GM19351 (cell line): ENCODE measurements around the gene CDC42EP5.

ENCODE experiments used
- ATAC-seq: cut with Tn5 transposase; IDR thresholded peaks from one replicate; pipeline ENCODE4 v1.9.1; 2021; ENCODE audit warnings: mild to moderate bottlenecking, moderate library complexity; ENCODE audit not compliant: unreplicated experiment

Gene CDC42EP5

DNA sequence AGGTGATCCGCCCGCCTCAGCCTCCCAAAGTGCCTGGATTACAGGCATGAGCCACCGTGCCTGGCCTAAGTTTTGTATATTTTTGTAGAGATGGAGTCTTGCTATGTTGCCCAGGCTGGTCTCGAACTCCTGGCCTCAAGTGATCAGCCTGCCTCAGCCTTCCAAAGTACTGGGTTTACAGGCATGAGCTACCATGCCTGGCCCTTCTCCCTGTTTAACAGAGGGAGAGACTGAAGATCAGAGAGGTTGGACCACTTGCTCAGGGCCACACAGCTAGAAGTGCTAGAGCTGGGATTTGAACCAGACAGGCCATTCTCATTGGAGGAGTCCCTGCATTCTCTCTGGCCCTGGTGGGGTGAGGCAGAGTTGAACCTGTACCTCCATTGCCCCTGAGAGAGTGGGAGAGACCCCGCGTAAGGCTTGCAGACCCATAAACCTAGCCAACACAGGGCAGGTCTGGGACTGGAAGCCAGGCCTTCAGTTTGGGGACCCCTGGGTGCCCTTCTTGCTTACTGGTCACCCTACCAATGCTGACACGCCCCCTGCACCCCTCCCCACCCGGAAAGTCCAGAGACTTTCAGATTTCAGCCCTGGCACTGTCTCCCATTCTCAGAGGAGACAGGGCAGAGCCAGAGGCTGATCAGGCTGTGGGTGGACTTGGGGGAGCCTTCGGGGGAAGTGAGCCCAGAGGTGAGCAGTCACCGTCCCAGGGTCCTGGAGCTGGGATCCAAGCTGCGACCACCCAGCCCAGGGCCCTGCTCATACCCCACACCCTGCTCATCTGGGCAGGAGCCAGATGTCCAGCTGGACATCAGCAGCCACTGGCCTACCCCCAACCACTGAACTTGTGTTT, 44.5 kb downstream of the CDC42EP5 start:
- no peak for ATAC-seq

DNA sequence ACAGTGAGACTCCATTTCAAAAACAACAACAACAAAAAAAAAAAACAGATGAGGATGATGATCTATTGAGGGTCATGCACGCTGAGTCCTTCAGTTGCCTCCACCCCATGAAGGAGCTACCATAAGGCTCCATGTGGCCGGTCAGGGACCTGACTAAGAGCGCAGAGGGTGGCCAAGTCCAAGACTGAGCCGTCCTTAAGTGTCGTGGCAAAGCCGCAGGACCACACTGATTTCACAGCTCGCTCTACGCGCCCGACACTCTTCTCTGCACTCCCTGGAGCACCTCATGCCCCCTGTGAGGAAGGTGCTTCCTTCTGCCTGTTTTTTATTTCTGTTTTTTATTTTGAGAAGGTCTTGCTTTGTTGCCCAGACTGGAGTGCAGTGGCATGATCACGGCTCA, 45.5 kb downstream of the CDC42EP5 start:
- ATAC-seq = no peak

DNA sequence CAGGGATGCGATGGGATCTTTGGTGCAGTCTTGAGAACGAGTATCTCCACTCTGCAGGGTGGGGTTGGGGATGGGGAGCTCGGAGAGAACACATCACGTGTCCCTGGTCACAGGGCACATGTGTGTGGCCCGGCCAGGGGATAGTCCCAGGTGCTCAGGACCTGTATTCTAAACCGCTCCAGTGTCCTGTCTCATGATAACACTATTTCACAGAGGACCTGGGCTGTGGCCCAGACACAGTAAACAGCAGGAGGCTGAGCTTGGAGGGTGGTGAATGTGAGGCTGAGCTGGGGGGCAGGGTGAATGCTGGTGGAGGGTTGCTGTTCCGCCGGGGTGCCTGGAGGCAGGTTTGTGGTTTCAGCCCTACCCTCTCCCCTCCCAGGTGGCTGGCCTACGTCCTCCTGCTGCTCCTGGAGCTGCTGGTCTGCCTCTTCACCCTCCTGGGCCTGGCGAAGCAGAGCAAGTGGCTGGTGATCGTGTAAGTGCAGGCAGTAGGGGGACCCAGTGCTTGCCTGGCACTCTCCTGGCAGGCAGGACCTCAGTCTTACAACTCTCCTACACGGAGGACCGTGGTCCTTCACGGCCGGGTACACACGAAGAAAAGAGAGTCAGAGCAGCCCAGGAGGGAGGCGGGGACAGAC, 46.7 kb downstream of the CDC42EP5 start:
- ATAC-seq = no peak

DNA sequence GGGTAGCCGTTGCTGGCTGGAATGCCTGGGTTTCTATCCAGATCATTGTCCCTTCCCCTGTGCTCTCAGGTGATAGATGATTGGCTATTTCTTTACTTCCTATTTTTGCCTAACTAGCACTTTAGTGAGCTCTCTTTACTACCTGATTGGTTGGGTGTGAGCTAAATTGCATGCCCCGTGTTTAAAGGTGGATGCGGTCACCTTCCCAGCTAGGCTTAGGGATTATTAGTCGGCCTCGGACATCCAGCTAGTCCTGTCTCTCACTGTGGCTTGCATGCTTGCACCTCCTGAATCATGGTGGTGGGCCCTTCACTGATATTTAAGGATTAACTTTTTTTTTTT, 47.7 kb downstream of the CDC42EP5 start:
- ATAC-seq = no peak

DNA sequence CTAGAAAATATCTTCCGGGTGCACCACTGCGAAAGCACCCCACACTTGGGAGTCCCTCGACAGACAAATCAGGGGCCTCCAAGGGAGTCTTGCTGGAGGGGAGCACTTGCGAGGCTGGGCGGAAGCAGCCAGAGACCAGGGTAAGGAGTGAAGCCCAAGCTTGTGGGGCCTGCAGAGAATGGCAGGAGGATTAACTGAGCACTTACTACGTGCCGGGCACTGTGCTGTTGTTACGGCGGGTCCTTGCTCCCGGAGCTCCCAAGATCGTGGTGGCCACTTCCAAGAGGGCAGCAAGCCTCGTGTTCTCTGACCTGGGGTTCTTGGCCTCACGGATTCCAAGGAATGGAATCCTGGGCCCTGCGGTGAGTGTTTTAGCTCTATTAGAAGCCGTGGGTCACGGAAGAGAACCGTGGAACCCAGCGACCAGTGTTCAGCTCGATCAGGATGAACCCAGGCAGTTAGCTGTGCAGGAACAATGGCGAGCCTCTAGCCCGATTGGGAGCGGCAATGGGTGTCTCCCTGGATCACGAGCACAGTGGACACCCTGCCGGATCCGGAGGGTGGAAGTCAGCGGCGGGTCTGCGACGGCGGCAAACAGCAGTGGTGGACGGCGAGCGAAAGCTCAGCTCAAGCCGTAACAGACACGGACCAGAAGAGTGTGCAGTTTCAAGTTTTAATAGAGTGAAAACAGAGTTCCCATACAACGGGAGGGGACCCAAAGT, 48.3 kb downstream of the CDC42EP5 start:
- ATAC-seq = no peak

DNA sequence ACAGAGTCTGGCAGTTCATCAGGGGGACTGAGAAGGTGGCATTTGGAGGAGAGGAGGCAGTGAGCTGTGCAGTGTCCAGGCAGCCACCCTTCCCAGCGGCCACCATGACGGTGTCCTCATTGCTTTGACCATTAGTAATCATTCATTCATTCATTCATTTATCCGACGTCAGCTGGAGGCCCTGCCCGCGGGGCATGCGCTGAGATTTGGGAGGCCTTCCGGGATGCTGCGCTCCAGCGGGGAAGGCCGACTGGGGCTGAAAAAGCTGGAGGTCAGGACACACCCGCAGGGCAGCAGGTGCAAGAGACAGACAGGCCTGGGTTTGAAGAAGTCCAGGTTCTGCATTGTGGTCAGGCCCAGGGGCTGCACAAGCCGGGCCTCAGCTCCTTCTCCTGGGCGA, 48.9 kb downstream of the CDC42EP5 start:
- ATAC-seq = no peak

DNA sequence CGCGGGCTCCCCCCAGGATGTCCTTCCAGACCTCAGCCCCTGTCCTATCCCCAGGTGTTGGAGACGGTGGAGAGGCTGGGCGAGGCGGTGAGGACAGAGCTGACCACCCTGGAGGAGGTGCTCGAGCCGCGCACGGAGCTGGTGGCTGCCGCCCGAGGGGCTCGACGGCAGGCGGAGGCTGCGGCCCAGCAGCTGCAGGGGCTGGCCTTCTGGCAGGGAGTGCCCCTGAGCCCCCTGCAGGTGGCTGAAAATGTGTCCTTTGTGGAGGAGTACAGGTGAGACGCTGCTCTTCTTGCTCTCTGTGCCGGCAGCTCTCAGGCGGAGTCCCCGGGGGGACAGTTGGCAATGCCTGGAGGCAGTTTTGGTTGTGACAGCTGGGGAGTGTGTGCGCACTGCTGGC, 51.0 kb downstream of the CDC42EP5 start:
- ATAC-seq = no peak

DNA sequence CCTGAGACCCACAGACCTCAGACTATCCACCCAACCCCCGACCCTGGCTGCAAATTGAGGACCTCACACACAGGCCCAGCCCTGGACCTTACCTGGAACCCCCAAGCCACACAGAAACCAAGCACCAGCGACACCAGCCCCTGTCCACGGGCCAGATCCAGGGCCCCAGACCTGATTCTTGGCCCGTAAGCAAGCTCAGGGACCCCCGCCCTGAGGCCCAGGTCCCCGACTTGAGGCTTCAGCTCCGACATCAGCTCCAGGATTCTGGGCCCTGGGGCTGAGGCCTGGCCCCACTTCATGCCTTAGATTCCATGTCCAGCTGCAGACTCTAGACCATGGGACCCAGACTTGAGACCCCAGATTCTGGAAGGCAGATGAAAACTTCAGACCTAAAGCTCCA, 51.6 kb downstream of the CDC42EP5 start:
- ATAC-seq = no peak

DNA sequence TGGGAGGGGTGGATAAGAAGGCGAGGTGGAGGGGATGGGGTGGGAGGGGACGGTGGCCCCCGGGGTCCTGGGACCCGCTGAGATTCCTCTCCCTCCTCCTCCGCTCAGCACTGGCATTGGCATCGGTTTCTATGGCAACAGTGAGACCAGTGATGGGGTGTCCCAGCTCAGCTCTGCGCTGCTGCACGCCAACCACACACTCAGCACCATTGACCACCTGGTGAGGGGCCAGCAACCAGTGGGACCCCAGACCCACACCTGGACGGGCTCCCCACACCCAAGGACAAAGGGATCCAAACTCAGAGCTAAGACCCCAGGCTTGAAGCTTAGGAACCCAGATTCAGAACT, 52.0 kb downstream of the CDC42EP5 start:
- no peak for ATAC-seq

DNA sequence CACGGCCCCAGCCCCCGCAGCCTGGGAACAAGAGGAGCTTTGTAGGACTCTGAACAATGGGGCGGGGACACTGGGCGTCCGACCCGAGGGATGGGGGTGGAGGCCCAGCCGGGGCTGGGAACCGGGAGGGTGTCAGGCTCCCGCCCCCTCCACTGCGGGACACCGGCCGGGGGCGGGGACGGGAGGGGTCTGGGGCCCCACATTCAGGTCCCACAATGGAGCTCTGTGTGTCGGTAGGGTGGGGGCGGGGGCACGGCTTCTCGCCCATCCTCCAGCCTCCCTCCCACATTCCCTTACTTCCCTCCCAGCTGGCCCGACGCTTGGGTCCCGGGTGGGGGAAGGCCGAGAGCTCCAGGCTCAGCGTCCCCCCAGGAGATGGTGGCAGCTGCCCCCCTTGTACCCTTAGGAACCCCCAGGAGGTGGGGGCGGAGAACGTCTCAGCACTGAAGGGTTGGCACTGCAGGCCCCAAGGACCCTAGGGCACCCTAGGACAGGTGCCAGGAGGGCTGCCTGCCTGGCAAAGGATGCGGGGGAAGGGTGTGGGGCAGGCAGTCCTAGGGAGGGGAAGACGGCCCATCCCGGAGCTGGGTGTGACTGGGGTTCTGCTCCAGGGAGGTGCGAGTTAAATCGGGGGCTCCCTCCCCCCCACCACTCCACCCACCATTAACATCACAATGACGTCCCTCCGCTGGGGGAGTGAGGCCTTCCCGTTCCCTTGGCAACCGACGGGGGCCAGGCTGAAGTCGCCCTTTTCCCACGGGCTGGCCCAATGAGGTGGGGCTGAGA, 52.5 kb downstream of the CDC42EP5 start:
- no peak for ATAC-seq

DNA sequence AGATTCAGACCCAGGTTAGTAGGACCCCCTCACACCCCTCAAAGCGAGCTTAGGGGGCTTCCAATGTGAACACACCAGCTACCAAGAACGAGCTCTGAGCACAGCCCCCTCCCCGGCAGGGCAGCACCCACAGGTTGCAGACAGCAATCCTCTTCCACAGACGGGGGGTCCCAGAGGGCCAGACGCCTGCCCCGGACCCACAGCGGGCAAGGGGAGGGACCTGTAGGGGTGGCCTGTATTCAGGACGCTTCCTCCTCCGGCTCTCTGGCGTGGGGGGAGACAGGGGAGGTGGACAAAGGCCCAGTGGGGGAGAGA, 53.1 kb downstream of the CDC42EP5 start:
- ATAC-seq = no peak

DNA sequence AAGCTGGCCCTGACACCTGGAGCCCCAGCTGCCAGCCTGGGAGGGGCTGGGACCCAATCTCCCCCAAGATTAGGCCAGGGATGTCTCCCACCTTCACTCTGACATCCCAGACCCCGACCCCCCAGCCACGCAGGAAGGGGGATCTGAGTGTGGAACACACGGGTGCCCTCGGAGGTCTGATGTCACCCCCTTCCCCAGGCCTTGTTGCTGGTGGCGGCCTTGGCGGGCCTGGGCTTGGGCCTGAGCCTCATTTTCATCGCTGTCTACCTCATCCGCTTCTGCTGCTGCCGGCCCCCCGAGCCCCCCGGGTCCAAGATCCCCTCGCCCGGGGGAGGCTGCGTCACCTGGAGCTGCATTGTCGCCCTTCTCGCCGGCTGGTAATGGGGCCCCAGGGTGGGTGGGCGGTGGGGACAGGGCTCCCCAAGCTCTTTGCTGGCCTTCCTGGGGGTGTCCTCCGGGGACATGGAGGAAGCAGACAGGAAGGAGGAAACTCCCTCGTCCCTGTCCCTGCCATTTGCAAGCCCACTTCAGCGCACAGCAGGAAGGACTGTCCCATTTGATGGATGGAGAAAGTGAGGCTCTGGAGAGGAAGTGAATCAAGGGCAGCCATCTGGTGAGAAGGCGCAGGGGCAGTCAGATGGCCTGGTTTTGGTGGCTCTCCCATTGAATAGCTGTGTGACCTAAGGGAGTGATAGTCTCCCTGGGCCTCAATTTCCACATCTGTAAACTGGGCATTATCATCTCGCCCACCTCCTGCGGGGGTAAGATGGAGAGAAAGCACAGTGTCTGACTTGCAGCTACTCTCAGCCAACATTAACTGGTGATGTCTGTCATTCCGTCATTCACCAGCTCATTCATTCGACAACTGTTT, 53.9 kb downstream of the CDC42EP5 start:
- ATAC-seq = no peak

DNA sequence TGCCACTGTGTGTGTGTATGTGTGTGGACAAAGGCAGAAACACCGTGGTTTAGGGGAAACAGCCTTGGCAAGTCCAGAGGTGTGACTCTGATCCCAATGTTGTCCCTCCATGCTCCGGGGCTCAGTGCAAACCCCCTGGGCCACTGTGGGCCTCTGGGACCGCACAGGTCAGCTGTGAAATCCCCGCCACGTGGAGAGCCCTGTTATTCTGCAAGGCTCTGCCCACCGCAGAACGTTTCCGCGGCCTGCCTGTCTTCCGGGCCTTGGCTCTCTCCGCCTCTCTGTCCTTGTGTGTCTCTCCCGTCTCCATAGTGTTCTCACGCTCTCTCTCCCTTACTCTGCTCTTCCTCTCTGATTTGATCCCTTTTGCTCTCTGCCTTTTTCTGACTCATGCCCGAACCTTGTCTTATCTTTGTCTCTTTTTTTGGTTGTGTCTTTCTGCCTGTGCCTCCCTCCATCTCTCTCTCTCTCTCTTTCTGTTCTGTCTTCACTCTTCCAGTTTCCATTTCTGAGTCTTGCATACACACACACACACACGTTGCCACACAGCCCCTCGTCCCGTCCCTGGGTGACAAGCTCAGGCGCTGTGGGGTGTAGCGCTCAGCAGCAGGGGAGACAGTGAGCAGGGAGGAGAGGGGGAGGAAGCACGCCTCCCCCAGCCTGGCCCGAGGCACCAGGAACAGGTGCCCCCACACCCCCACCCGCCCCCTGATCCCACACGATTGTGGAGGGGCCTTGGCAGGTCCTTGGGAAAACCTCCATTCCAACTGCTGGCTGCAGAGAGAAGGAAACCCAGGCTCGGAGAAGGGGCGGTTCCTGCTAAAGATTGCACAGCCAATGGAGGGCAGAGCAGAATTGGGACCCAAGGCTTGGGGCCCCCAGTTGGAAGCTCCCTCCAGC, 54.8 kb downstream of the CDC42EP5 start:
- no peak for ATAC-seq

DNA sequence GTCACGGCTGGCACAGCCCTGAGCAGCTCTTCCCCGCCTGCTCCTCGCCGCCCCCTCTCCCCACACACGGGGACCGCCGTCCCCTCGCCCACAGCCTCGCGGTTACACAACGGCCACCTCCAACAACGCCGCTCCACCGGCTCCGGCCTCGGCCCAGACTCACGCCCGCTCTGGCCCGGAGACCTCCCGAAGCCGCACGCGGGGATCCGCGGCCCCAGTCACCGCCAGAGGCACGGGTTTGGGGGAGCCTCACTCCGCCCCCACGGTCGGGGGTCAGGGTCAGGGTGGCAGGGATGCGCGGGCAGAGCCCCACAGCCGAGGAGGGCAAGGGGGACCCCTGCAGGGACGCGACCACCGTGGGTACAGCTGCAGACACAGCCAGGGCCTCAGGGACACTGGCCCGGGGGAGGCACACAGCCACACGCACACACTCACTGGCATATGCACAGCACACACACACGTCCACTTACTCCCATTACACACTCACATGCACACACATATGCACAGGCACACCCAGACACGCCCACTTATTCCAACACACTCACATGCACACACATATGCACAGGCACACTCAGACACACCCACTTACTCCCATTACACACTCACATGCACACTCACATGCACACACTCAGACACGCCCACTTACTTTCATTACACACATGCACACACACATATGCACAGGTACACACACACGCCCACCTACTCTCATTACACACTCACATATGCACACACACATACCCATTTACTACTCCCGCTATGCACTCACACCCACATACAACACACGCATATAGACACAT, 56.2 kb downstream of the CDC42EP5 start:
- no peak for ATAC-seq

DNA sequence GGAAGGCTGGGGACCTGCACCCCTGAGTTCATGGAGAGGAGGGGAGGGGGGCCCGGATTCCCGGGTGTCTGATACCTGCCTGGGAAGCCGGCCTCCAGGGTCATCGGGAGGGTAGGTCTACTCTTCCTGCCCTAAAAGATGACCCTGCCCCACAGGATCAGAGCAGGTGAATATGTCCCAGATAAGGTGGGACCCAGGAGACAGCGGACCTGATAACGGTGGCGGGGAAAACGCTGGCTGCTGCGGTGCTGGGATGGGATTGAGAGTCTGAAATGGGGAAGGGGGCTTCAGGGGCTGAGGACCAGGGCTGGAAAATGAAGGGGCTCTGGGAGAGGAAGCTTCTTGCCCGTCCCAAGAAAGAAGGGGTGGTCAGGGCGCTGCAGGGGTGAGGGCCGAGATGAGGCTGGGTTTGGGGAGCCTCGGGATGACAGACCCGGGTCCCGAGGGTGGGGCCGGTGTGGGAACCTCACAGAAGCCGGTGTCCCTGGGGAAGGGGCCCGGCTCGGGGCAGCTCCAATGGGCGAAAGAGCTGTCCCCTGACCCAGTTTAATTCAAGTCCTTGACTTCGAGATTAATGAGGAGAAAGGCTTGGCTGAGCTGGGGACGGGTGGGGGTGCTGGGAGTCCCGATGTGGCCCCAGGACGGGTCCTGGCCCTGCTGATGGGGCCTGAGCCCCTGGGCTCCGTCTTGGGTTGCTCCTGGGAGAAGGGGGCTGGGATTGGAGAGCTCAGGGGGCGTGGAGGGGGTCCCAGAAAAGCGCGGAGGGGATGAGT, 57.0 kb downstream of the CDC42EP5 start:
- no peak for ATAC-seq

DNA sequence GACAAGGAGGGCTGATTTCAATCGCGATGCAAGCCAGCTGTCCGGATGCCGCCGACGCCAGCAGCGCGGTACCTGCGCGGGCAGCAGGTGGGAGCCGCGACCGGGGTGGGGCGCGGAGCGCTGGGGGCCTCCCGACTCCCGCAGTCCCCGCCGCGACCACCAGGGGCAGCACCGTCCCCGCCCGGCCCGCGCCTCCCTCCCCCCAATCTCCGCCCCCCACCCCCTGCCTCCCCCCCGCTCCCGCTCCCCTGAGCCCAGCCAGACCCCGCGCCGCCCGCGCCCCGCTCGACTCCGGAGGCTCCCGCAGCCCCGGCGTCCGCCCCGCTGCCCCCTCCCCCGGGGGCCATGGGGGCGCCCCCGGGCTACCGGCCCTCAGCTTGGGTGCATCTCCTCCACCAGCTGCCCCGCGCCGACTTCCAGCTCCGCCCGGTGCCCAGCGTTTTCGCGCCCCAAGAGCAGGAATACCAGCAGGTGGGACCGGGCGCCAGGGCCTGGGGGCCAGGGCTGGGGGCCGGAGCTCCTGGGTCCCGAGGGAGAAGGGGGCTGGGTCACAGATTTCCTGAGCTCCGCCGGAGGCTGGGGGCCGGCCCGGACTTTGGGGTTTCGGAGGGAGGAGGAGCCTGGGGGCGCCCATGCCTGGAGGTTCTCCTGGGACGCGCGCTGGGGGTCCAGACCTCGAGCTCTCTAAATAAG, 57.7 kb downstream of the CDC42EP5 start, which contains the start of gene TTYH1:
TSS of gene TTYH1 (plus strand) at position 257 of the 693 bp plus-strand sequence. CDS start at position 346, 89 bp downstream.
- no peak for ATAC-seq
